H54 (cell line): ENCODE results near the gene HHIPL1.
A peak's percentile ranks its signal among the peaks of the same experiment; 100 is the strongest.

Experiments used
- DNase-seq: peaks from one replicate; pipeline ENCODE4 v3.0.0; 2011; ENCODE audit warnings: low spot score, mixed read lengths; ENCODE audit not compliant: insufficient read length
- FAIRE-seq: peaks from 3 replicates; lab custom pipeline; 2011; peaks lifted over from hg19 to GRCh38; lab: Jason Lieb, UNC
- POLR2A ChIP-seq: IDR thresholded peaks from 2 replicates; pipeline ENCODE4 v1.6.1; 2011; ENCODE audit warnings: low read depth, mild to moderate bottlenecking, low read length

The HHIPL1 gene

DNA sequence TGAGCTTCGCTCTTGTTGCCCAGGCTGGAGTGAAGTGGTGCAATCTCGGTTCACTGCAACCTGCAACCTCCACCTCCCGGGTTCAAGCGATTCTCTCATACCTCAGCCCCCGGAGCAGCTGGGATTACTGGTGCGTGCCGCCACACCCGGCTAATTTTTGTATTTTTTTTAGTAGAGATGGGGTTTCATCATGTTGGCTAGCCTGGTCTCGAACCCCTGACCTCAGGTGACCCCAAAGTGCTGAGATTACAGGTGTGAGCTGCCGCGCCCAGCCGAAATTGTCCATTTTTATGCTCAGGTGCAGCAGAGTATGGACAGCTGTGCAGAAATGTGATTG is 20.0 kb downstream of the HHIPL1 start:
- FAIRE-seq = no peak
- DNase-seq = no peak
- no peak for TF ChIP-seq POLR2A

- DNase-seq (no peak), FAIRE-seq (no peak)
- TF ChIP-seq POLR2A = no peak
These were observed 21.6 kb downstream of the HHIPL1 start for GRCh38 chr14:99666533-99666932.

DNA sequence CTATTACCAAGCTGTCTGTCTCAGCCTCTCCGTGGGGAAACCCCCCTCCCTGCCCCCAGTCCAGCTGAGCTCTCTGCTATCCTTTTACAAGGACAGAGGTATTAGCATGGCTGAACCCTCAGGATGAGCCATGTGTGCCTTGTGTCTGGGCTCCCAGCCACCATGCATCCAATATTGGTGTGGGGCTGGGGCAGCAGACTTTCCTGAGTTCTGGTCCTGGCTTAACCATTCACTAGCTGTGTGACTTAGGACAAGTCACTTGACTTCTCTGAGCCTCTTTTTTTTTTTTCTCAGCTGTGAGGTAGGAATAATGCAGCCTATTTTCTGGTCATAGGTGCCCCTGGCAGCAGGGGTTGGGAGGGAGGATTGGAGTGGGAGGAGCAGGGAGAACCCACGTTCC is 22.1 kb downstream of the HHIPL1 start:
- no peak for FAIRE-seq
- no peak for TF ChIP-seq POLR2A
- DNase-seq = no peak

DNA sequence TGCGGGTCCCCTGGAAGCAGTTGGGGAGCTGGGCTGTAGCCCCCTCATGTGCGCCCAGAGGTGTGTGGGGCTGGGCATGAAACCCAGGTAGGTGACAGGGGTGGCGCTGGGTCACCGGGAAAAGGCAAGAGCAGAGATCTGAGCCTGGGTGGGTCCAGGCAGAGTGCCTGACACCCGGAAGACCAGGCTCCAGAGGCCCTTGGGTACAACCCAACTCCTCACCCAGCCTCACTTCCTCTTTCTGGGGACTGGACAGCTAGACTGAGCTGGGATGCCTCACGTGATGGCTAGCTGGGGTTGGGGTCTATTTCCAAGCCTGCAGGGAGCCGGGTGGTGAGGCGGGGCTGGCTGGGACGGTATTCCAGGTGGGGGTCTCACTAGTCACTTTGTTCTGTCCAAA is 22.9 kb downstream of the HHIPL1 start:
- TF ChIP-seq POLR2A = no peak
- FAIRE-seq (no peak), DNase-seq (no peak)

GRCh38 chr14:99668307-99669295 is 23.7 kb downstream of the HHIPL1 start:
- TF ChIP-seq POLR2A = no peak
- DNase-seq (no peak), FAIRE-seq (no peak)

GRCh38 chr14:99670361-99671234 is 25.7 kb downstream of the HHIPL1 start:
- DNase-seq (no peak), FAIRE-seq (no peak)

DNA sequence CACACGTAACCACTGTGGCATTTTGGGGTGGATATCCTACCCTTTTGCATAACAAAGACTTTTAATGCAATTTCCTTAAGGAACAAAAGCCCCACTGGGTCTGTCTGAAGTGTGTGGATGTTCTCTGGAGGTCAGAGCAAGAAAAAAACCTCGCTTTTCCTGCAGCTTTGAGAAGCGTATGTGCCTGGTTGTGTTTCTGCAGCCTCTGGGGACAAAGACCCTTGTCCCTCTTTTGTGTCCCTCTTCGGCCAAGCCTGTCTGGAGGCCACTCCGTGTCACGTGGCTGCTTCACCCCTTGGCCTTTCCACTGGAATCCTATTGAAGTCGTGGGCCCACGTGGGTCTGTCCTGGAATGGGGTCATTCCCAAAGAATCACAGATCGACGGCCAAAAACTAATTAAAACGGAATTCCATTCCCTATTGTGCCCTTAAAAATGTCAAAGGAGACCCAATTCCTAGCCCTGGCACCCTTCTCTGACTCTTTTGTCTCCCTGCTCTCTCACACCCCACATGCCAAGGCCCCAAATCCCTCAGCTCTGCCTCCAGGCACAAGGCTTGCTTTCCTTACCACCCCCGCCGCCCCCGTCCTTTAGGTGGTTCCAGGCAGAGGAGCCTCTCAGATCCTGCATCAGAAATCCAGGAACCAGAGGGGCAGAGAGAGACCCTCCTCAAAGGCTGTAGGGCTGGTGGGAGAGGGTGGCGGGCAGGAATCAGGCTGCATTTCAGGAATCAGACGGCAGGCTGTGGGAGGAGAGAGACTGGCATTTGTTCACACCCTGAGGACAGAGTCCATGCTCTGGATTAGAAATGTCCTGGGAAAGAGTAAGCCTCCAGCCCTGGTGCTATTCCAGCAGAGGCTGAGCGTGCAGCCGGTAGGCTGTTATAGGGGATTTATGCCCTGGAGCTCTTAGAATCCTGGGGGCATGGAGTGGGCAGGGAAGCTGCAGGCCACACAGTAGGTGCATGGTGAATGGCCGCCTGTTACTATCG is 26.6 kb downstream of the HHIPL1 start:
- DNase-seq = no peak
- FAIRE-seq = no peak
- TF ChIP-seq POLR2A = no peak

More at GRCh38 chr14:99670361-99671234, 25.7 kb downstream of the HHIPL1 start:
- no peak for TF ChIP-seq POLR2A

GRCh38 chr14:99672506-99673304 is 27.8 kb downstream of the HHIPL1 start:
- FAIRE-seq = no peak
- TF ChIP-seq POLR2A = no peak
- DNase-seq = peak; percentile 55

DNA sequence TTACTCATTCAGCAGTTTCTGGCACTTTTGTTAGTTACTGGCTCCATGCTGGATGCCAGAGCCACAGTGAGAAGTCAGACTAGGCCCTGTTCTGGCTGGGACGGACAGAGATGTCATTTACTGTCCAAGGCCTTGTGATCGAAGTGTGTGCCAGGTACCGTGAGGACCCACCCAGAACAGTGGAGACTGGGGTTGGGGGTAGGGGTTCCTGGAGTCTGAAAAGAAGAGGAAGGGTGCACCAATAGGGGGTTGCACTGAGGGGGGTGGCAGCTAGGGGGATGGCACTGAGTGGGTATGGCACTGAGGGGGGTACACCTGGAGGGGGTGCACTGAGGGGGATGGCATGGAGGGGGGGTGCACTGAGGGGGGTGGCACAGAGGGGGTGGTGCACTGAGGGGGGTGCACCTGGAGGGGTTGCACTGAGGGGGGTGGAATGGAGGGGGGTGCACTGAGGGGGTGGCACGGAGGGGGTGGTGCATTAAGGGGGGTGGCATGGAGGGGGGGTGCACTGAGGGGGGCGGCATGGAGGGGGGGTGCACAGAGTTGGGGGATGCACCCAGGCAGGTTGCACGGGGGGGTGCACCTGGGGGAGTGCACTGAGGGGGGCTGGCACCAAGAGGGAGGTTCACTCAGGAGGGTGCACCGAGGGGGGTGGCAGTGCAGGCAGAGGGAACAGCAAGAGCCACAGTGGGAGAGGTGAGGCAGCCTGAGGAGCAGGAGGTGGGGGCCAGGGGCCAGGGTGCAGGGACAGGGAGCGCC is 28.6 kb downstream of the HHIPL1 start:
- DNase-seq (no peak), FAIRE-seq (no peak)
- TF ChIP-seq POLR2A = no peak

GRCh38 chr14:99674064-99674650 is 29.2 kb downstream of the HHIPL1 start:
- no peak for TF ChIP-seq POLR2A
- FAIRE-seq = no peak
- DNase-seq = no peak

DNA sequence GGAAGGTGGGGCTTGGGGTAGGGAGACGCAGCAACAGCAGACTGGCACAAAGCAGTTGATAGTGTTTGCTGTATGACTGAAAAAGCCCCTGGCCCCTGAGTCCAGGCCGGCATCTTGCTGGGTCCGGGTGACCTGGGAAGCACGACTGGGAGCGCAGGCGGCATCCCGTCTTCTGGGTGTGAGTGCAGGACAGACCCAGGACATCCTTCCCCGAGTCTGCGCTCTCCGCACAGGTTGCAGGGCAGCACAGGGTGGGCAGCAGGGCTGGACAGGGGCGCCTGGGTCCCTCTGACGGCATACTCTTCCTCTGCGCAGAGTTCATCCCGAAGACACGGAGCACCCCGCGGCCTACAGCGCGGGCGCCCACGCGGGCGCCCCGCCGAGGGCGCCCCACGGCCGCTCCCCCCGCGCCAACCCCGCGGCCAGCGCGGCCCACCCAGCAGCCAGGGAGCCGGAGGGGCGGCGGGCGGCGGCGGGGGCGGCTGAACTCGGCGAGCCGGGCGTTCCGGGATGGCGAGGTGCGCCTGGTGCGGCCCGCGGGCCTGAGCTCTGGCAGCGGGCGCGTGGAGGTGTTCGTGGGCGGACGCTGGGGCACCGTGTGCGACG is 29.9 kb downstream of the HHIPL1 start:
- no peak for DNase-seq
- no peak for TF ChIP-seq POLR2A
- FAIRE-seq = no peak
